GM23338 (cell line): ENCODE results near the gene ZNRF1. TPM values are rescaled to one million over a fixed set of nuclear protein-coding genes. Genes with fewer than 3 reads are reported as not detected.

ENCODE experiments used
- ATAC-seq: fragments of 200-7000 bp; cut with Tn5 transposase; 3 replicates; pipeline ENCODE4 v1.9.1; 2020
- DNase-seq: peaks from one replicate; pipeline ENCODE4 v3.0.0-alpha.2; 2015; ENCODE audit warnings: low spot score
- H2AFZ ChIP-seq: fragments of 200-600 bp; sonication (generic); 2 replicates; pipeline ENCODE4 v1.8.0; 2016; ENCODE audit warnings: antibody characterized with exemption, mild to moderate bottlenecking, moderate library complexity
- H3F3A ChIP-seq: fragments of 200-600 bp; sonication (generic); replicated peaks from 2 replicates; pipeline ENCODE4 v1.8.0; 2017; ENCODE audit warnings: antibody characterized with exemption, mixed run types, low read depth
- H3K27ac ChIP-seq: fragments of 200-600 bp; sonication (generic); 2 replicates; pipeline ENCODE4 v1.6.1; 2016; ENCODE audit warnings: low read depth
- H3K27me3 ChIP-seq: fragments of 200-600 bp; sonication (generic); 2 replicates; pipeline ENCODE4 v1.8.0; 2016; ENCODE audit warnings: mild to moderate bottlenecking, mixed run types, moderate library complexity; ENCODE audit not compliant: insufficient read depth
- H3K36me3 ChIP-seq: fragments of 200-600 bp; sonication (generic); 2 replicates; pipeline ENCODE4 v1.8.0; 2016; ENCODE audit warnings: mild to moderate bottlenecking; ENCODE audit not compliant: insufficient read depth
- H3K4me1 ChIP-seq: fragments of 200-600 bp; sonication (generic); 2 replicates; pipeline ENCODE4 v1.8.0; 2016; ENCODE audit warnings: mild to moderate bottlenecking, moderate library complexity; ENCODE audit not compliant: insufficient read depth
- H3K4me2 ChIP-seq: fragments of 200-600 bp; sonication (generic); 2 replicates; pipeline ENCODE4 v1.7.1; 2017; ENCODE audit warnings: mixed run types
- H3K4me3 ChIP-seq: fragments of 200-600 bp; sonication (generic); 2 replicates; pipeline ENCODE4 v1.6.1; 2016; ENCODE audit warnings: mixed run types
- H3K79me2 ChIP-seq: fragments of 200-600 bp; sonication (generic); replicated peaks from 2 replicates; pipeline ENCODE4 v1.8.0; 2017; ENCODE audit warnings: mild to moderate bottlenecking; ENCODE audit not compliant: insufficient read depth
- H3K9me2 ChIP-seq: fragments of 200-600 bp; sonication (generic); 2 replicates; pipeline ENCODE4 v1.8.0; 2017; ENCODE audit not compliant: insufficient read depth
- H4K20me1 ChIP-seq: fragments of 200-600 bp; sonication (generic); replicated peaks from 2 replicates; pipeline ENCODE4 v1.8.0; 2017; ENCODE audit warnings: mild to moderate bottlenecking; ENCODE audit not compliant: insufficient read depth
- H3K27ac Mint-ChIP-seq: 2 replicates; pipeline ENCODE4 v1.8.0; 2020; ENCODE audit warnings: inconsistent platforms, mild to moderate bottlenecking, moderate library complexity, mixed read lengths
- H3K27me3 Mint-ChIP-seq: 3 replicates; pipeline ENCODE4 v1.8.0; 2022; ENCODE audit warnings: low read depth, mild to moderate bottlenecking, moderate library complexity, mixed read lengths, inconsistent platforms; ENCODE audit not compliant: insufficient read depth, poor library complexity
- H3K36me3 Mint-ChIP-seq: 3 replicates; pipeline ENCODE4 v1.8.0; 2021; ENCODE audit warnings: low read depth, mild to moderate bottlenecking, inconsistent platforms, moderate library complexity, mixed read lengths
- H3K4me1 Mint-ChIP-seq: 3 replicates; pipeline ENCODE4 v1.8.0; 2020; ENCODE audit warnings: mild to moderate bottlenecking, inconsistent platforms, mixed read lengths
- H3K4me3 Mint-ChIP-seq: 3 replicates; pipeline ENCODE4 v1.8.0; 2021; ENCODE audit warnings: moderate library complexity, mild to moderate bottlenecking, inconsistent platforms, mixed read lengths
- H3K9me3 Mint-ChIP-seq: 3 replicates; pipeline ENCODE4 v1.8.0; 2020; ENCODE audit warnings: moderate library complexity, mild to moderate bottlenecking, inconsistent platforms, mixed read lengths
- CTCF ChIP-seq, 2 experiments: fragments of 200-600 bp in 1 of 2; sonication (generic) in 1 of 2; conservative IDR thresholded peaks; 2 replicates each; pipeline versions ENCODE4 v1.5.1 to v1.6.1; 2016 to 2017; ENCODE audit warnings: antibody characterized with exemption in 2 of 2, low read depth in 2 of 2, mild to moderate bottlenecking in 2 of 2, moderate library complexity in 1 of 2
- ETS1 ChIP-seq: IDR thresholded peaks from 2 replicates; pipeline ENCODE4 v1.6.1; 2016; ENCODE audit warnings: antibody characterized with exemption
- EZH2 ChIP-seq: fragments of 200-600 bp; sonication (generic); IDR thresholded peaks from one replicate; pipeline ENCODE4 v1.8.0; 2017; ENCODE audit warnings: antibody characterized with exemption, mild to moderate bottlenecking, low read depth; ENCODE audit not compliant: unreplicated experiment
- JUNB ChIP-seq: IDR thresholded peaks from one replicate; pipeline ENCODE4 v1.6.1; 2016; ENCODE audit warnings: antibody characterized with exemption; ENCODE audit not compliant: unreplicated experiment
- NANOG ChIP-seq: IDR thresholded peaks from 2 replicates; pipeline ENCODE4 v1.6.1; 2016; ENCODE audit warnings: antibody characterized with exemption, borderline replicate concordance
- POLR2AphosphoS5 ChIP-seq: IDR thresholded peaks from 2 replicates; pipeline ENCODE4 v1.6.1; 2016; ENCODE audit warnings: antibody characterized with exemption, low read depth
- REST ChIP-seq: IDR thresholded peaks from one replicate; pipeline ENCODE4 v1.6.1; 2018; ENCODE audit warnings: antibody characterized with exemption; ENCODE audit not compliant: unreplicated experiment
- STAT1 ChIP-seq: IDR thresholded peaks from one replicate; pipeline ENCODE4 v1.6.1; 2016; ENCODE audit warnings: antibody characterized with exemption; ENCODE audit not compliant: unreplicated experiment
- ZNF114 ChIP-seq: fragments of 250-450 bp; sonication (Bioruptor Pico); IDR thresholded peaks from 2 replicates; pipeline ENCODE4 v1.5.0; 2020; ENCODE audit warnings: mild to moderate bottlenecking, moderate library complexity
- ZNF331 ChIP-seq: fragments of 250-450 bp; sonication (Bioruptor Pico); IDR thresholded peaks from 2 replicates; pipeline ENCODE4 v1.5.0; 2020; ENCODE audit warnings: low read depth, mild to moderate bottlenecking, moderate library complexity
- ZNF462 ChIP-seq: fragments of 250-450 bp; sonication (Bioruptor Pico); IDR thresholded peaks from 2 replicates; pipeline ENCODE4 v1.5.0; 2020; ENCODE audit warnings: mild to moderate bottlenecking, moderate library complexity
- polyA plus RNA-seq: library from polyadenylated mRNA; unstranded; fragments of >200 nt; fragmentation: Nextera tagmentation; extraction: Ambion mirVana; gene quantifications from 2 replicates; pipeline ENCODE4 v1.2.1, GENCODE V29; 2016
- total RNA-seq: library from RNA; depleted of rRNA; stranded (reverse); fragments of >200 nt; shearing (Covaris generic); gene quantifications from 2 replicates; pipeline ENCODE4 v1.2.3, GENCODE V29; 2014

Gene ZNRF1
- total and polyA plus RNA-seq, 2 experiments from 2014 or later, result 22.4 to 42.1 TPM

GRCh38 chr16:75019007-75019406 lies 20.2 kb downstream of the ZNRF1 start:
- H3K27ac Mint-ChIP-seq, result no peak overlapping the region
- no peak overlapping the region for H3K4me2 ChIP-seq
- H3K4me3 ChIP-seq, result no peak overlapping the region
- H3K79me2 ChIP-seq, result peaks cover 100% of the 10 kb centered on the region
- no peaks in the 10 kb centered on the region for H3K9me2 ChIP-seq
- no peak overlapping the region for H3K27ac ChIP-seq
- peaks cover 36% of the 10 kb centered on the region for H3K36me3 Mint-ChIP-seq
- peaks cover 7% of the 10 kb centered on the region for H3K27me3 Mint-ChIP-seq
- peaks cover 26% of the 10 kb centered on the region for H3K9me3 Mint-ChIP-seq
- TF ChIP-seq STAT1 (no peak), REST (no peak), ETS1 (no peak), ZNF462 (no peak), JUNB (no peak), NANOG (no peak), EZH2 (no peak), ZNF331 (CRISPR knock-in tag) (no peak), CTCF (conservative IDR thresholded peaks at IDR 0.05; ENCODE audit: low read depth in 2 of 2) (no peak), POLR2AphosphoS5 (no peak), ZNF114 (CRISPR knock-in tag) (no peak)
- H3K27me3 ChIP-seq, result no peaks in the 10 kb centered on the region
- H3K4me1 ChIP-seq, result no peaks in the 10 kb centered on the region; the same call in 1 of the 2 replicates
- no peak overlapping the region for H2AFZ ChIP-seq
- H3F3A ChIP-seq, result no peaks in the 10 kb centered on the region
- no peaks in the 10 kb centered on the region for H3K36me3 ChIP-seq
- peaks cover 33% of the 10 kb centered on the region for H4K20me1 ChIP-seq
- DNase-seq (no peak), ATAC-seq (no peak)
- no peak overlapping the region for H3K4me3 Mint-ChIP-seq
- H3K4me1 Mint-ChIP-seq, result peaks cover 8% of the 10 kb centered on the region; the same call in 2 of the 3 replicates
